ENCODE results near the gene LARP4B. TPM values are rescaled to one million over a fixed set of nuclear protein-coding genes. Genes with fewer than 3 reads are reported as not detected.
A peak's percentile ranks its signal among the peaks of the same experiment; 100 is the strongest.

LARP4B gene
- total and polyA plus RNA-seq, 2 of the 13 experiments (the other 11 are each of a cell fraction or from before 2014, with no cell fraction given), result 19.5 to 30.2 TPM

DNA sequence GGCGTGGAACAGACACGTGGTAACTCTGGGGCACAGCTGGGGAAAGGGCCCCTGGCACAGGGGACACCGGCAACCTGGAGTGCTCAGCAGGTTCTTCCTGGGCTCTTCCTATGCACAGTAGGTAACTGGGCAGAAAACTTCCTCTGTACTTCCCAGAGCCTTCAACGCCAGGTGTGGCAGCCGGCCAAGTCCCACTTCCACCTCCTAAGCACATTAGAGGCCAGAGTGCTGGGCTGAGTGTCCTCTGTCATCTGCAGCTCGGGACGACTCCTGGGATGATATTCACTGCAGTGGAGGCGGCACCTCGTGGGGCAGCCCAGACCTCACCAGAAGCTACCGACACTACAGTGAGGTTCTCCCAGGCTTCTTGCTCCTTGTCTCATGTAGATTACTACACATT is 114.5 kb downstream of the LARP4B start:
- WGBS (ENCODE audit: low lambda C conversion rate), result 100% methylated on average over 8 of the region's 10 CpGs
- TF ChIP-seq, protein P1, sequence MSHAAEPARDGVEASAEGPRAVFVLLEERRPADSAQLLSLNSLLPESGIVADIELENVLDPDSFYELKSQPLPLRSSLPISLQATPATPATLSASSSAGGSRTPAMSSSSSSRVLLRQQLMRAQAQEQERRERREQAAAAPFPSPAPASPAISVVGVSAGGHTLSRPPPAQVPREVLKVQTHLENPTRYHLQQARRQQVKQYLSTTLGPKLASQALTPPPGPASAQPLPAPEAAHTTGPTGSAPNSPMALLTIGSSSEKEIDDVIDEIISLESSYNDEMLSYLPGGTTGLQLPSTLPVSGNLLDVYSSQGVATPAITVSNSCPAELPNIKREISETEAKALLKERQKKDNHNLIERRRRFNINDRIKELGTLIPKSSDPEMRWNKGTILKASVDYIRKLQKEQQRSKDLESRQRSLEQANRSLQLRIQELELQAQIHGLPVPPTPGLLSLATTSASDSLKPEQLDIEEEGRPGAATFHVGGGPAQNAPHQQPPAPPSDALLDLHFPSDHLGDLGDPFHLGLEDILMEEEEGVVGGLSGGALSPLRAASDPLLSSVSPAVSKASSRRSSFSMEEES (CRISPR knock-in tag; IDR thresholded peaks at IDR 0.05), result no peak
- TF ChIP-seq, protein P2, sequence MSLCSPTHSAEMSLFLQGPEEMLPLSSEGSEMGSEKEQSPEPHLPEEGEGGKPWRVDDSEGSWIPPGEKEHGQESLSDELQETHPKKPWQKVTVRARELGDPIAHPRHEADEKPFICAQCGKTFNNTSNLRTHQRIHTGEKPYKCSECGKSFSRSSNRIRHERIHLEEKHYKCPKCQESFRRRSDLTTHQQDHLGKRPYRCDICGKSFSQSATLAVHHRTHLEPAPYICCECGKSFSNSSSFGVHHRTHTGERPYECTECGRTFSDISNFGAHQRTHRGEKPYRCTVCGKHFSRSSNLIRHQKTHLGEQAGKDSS (CRISPR knock-in tag; IDR thresholded peaks at IDR 0.05; ENCODE audit: borderline replicate concordance, low read depth), result no peak
- TF ChIP-seq STAT5B (CRISPR knock-in tag; IDR thresholded peaks at IDR 0.05), result no peak
- no peak for TF ChIP-seq ZNF841 (CRISPR knock-in tag; IDR thresholded peaks at IDR 0.05; ENCODE audit: borderline replicate concordance)
- no peak for TF ChIP-seq ZSCAN20 (CRISPR knock-in tag; IDR thresholded peaks at IDR 0.05; ENCODE audit: borderline replicate concordance)
- TF ChIP-seq, protein P3, sequence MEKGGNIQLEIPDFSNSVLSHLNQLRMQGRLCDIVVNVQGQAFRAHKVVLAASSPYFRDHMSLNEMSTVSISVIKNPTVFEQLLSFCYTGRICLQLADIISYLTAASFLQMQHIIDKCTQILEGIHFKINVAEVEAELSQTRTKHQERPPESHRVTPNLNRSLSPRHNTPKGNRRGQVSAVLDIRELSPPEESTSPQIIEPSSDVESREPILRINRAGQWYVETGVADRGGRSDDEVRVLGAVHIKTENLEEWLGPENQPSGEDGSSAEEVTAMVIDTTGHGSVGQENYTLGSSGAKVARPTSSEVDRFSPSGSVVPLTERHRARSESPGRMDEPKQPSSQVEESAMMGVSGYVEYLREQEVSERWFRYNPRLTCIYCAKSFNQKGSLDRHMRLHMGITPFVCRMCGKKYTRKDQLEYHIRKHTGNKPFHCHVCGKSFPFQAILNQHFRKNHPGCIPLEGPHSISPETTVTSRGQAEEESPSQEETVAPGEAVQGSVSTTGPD (CRISPR knock-in tag; IDR thresholded peaks at IDR 0.05), result no peak
- TF ChIP-seq, protein P4, sequence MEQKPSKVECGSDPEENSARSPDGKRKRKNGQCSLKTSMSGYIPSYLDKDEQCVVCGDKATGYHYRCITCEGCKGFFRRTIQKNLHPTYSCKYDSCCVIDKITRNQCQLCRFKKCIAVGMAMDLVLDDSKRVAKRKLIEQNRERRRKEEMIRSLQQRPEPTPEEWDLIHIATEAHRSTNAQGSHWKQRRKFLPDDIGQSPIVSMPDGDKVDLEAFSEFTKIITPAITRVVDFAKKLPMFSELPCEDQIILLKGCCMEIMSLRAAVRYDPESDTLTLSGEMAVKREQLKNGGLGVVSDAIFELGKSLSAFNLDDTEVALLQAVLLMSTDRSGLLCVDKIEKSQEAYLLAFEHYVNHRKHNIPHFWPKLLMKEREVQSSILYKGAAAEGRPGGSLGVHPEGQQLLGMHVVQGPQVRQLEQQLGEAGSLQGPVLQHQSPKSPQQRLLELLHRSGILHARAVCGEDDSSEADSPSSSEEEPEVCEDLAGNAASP (CRISPR knock-in tag; IDR thresholded peaks at IDR 0.05; ENCODE audit: borderline replicate concordance), result no peak
- TF ChIP-seq ZNF552 (CRISPR knock-in tag; IDR thresholded peaks at IDR 0.05; ENCODE audit: borderline replicate concordance), result no peak
- TF ChIP-seq ZBTB7A (CRISPR knock-in tag; IDR thresholded peaks at IDR 0.05), result no peak
- TF ChIP-seq, protein P5, sequence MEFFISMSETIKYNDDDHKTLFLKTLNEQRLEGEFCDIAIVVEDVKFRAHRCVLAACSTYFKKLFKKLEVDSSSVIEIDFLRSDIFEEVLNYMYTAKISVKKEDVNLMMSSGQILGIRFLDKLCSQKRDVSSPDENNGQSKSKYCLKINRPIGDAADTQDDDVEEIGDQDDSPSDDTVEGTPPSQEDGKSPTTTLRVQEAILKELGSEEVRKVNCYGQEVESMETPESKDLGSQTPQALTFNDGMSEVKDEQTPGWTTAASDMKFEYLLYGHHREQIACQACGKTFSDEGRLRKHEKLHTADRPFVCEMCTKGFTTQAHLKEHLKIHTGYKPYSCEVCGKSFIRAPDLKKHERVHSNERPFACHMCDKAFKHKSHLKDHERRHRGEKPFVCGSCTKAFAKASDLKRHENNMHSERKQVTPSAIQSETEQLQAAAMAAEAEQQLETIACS (CRISPR knock-in tag; IDR thresholded peaks at IDR 0.05), result no peak
- TF ChIP-seq U2AF1 (optimal IDR thresholded peaks at IDR 0.05; ENCODE audit: low read depth, low read length), result no peak
- in situ Hi-C loops (cut with HindIII; ENCODE audit: extremely low pct_ligation_motif_present, low pct_unique_long_range_greater_than_20kb), result no loop called here
- FAIRE-seq (no peak), ATAC-seq (peak; percentile 13; the same call in 1 of the 3 replicates), DNase-seq (ENCODE audit: low spot score) (no peak)
- no peak overlapping the region for H3K27ac ChIP-seq (ENCODE audit: extremely low read length, insufficient read depth, low read length)
- no peak overlapping the region for H3K9ac ChIP-seq (ENCODE audit: insufficient read depth, low read depth, low read length)
- H2AFZ ChIP-seq (ENCODE audit: low read length), result no peak overlapping the region
- POLR2A ChIA-PET, result no interaction called here
- H3K27me3 ChIP-seq (ENCODE audit: control insufficient read depth in 1 of 2, insufficient read depth in 2 of 2, low read length in 2 of 2), result no peaks in the 10 kb centered on the region
- no TSS peak for BruUV-seq (replicated peaks)
- no peaks in the 10 kb centered on the region for H3K4me1 ChIP-seq (ENCODE audit: insufficient read depth, low read length)
- no peaks in the 10 kb centered on the region for H3K79me2 ChIP-seq (ENCODE audit: insufficient read depth, low read length)
- H3K4me2 ChIP-seq (ENCODE audit: low read depth, low read length), result no peak overlapping the region
- CTCF ChIA-PET (ENCODE audit: low intra/inter-chr PET ratio, low total read pairs), result no interaction called here
- intact Hi-C loops (cut with micrococcal nuclease; ENCODE audit: unreplicated experiment), result no loop called here
- H3K9me3 ChIP-seq (ENCODE audit: low read length), result no peaks in the 10 kb centered on the region
- H3K4me3 ChIP-seq (replicated peaks in 1 of 3; ENCODE audit: insufficient read depth in 1 of 3, low read depth in 2 of 3, low read length in 3 of 3), result no peak overlapping the region
- H4K20me1 ChIP-seq (ENCODE audit: insufficient read depth, low read length), result no peaks in the 10 kb centered on the region
- peaks cover 39 to 88% of the 10 kb centered on the region in 2 experiments for H3K36me3 ChIP-seq (replicated peaks in 1 of 2; ENCODE audit: control insufficient read depth in 1 of 2, insufficient read depth in 2 of 2, low read length in 2 of 2)
